NCI-H1092 (cell line): ENCODE results near the gene PLEKHN1.
"Not testable (repeated sequence)": the region's sequence is repeated elsewhere in the genome, so short reads cannot be mapped to it uniquely, and the experiment has no call there.

Experiments used
- DNase-seq: peaks from one replicate; lab custom pipeline; 2025; lab: John Stamatoyannopoulos, UW

PLEKHN1 gene

DNA sequence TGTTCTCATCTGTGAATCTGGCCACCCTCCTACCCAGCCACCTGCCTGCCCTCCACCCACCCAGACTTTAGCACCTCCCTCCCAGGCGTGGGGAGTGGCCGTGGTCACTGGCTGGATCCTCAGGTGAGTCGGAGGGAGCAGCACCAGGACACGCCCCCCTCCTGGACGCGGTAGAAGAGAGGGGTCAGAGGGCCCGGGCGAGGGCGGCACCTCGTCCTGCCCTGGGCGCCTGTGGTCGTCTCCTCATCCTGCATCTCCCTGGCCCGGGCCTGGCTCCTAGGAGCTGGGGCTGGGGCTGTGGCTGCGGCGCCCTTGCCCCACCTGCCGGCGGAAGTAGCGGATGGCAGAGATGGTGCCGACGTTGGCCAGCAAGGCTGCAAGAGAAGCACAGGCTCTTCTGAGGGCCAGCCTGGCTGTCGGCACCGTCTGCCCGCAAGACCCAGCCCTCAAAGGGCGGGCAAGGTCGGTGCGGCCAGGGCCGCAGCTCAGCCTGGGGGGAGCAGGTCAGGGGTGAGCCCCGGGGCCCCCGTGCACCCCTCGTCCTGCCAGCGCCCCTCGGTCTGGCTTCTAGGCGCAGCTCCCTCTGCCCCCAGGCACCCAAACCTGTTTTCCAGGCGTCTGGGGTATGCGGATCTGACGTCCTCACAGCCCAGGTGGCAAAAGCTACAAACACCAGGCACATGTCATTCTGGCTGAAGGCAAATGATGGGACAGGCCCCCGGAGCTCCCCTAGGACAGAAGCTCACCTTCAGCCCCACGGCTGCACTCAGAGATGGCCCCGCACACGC, 9.8 kb downstream of the PLEKHN1 start:
- DNase-seq = no peak

DNA sequence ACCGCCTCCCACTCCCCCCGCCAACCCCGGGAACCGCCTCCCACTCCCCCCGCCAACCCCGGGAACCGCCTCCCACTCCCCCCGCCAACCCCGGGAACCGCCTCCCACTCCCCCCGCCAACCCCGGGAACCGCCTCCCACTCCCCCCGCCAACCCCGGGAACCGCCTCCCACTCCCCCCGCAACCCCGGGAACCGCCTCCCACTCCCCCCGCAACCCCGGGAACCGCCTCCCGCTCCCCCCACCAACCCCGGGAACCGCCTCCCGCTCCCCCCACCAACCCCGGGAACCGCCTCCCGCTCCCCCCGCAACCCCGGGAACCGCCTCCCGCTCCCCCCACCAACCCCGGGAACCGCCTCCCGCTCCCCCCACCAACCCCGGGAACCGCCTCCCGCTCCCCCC, 10.5 kb downstream of the PLEKHN1 start:
- DNase-seq = not testable (repeated sequence)

DNA sequence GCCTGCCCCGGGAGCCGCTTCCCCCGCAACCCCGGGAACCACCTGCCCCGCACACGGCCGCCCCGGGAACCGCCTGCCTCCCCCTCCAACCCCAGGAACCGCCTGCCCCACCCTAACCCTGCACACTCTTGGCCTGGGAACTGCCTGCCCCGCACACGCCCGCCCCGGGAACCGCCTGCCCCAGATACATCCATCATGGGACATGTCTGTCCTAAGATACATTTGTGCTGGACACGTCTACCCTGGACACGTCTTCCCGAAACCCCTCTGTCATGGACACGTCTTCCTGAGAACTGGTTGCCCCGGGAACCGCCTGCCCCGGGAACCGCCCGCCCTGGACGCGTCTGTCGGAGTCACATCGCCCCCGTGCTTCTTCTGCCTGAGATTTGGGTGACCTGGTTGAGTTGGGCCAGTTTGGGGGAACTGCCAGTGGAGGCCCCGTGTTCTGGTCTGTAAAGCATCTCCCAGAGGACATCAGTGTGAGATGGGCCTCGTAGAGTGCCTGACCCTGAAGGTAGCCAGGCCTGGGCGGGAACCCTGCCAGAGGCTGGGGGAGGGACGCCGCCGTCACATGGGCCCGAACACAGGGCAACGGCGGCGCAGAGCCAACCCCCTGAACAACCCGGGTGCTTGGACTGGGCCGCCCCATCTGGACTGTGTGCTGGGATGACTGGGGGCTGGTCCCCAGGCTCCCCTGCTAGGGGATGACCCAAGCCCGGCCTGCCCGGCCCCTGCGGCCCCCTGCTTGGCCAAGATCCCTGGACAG, 12.0 kb downstream of the PLEKHN1 start:
- no peak for DNase-seq

DNA sequence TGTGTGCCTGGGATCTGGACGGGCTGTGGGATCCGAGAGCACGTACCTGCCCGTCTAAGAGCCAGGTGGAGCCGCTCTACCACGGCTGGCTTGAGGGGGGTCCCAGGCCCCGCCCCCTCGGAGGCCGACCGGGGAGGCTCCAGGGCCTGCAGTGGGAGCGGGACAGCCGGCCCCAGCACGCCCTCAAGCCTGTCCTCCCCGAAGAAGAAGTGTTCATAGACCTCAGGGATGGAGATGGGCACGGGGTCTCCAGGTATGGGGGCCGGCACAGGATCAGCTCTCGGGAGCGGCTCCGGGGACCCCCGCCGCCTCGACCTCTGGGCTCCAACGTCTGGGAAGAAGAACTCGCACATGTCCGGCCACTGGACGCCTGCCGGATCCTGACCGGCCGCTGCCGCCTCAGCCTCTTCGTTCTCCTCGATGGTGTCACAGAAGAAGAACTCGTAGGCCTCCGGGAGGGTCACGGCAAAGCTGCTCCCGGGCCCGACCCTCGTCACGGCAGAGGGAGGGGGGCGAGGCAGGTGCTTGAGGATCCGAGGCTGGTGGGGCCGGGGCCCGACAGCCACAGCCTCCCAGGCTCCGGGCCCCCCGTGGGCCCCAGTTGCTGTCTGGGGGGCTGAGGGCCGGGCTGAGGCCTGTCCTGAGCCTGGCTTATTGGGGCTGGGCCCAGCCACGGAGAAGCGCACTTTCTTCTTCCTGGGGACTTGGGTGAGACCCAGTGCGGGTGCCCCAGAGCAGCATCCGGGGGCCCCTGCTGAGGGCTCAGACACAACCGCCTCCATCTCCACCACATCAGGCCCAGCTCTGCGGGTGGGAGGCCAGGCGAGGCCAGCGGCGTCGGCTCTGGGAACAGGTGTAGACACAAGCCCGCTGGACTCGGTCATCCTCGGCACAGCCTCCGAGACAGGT, 12.8 kb downstream of the PLEKHN1 start:
- no peak for DNase-seq

DNA sequence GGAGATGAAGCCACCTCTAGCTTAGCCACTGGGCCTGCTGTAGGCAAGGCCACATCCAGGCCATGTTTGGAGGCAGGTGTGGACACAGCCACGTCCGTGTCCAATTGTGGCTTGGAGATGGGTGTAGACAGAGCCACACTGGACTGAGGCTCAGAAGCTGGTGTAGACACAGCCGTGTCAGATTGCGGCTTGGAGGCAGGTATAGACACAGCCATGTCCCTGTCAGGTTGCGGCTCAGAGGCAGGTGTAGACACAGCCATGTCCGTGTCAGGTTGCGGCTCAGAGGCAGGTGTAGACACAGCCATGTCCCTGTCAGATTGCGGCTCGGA, 13.4 kb downstream of the PLEKHN1 start:
- DNase-seq = no peak

DNA sequence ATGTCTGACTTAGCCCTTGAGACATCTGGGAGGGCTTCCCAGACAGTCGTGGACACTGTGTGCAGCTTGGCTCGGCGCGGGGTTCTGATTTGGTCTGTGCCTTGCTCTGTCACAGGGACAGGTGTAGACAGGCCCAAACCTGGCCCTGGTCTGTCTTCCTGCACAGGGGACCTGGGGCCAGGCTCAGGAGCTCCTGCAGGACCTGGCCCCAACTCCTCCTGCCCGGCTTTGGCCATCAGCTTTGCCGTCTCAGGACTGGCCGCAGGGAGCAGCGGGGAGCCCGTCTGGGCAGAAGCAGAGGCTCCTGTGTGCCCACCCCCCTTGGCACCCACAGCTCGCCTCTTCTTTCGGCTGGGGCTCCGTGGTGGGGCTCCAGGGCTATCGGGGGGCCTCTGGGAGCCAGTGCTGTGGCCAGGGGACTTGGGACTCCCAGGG, 13.9 kb downstream of the PLEKHN1 start:
- DNase-seq = no peak

DNA sequence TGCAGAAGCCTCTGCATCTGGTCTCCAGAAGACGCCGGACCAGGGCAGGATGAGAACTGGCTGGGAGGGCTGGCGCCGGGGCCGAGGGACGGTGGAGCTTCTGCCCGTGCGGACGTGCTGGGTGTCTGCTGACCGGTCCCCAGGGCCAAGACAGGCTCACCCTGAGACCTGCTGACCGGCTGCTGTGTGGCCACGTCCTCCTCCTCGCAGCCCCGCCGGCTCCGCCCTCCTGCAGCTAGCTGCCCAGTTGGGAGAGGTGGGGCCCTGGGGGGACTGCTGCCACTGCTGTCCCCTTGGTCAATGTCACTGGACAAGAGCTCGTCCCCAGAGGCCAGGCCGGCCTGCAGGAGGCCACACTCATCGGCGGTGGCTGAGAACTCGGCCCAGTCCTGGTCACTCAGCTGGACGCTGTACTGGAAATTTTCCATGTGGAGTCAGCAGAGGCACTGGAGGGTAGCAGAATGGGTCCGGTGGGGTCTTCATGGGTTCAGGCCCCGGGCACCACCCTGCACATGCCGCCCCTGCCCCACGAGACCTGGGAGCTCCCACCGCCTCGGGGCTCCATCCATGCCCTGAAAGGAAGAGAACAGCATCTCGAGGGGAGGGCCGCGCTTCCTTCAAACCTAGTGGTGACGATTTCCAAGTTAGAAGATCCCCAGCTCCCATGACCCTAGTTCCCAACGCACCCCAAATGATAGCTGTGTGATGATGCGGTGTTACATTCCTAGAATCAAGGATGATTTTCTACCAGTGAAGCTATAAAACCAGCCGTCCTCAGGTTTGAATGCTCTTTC, 14.5 kb downstream of the PLEKHN1 start:
- DNase-seq = no peak

DNA sequence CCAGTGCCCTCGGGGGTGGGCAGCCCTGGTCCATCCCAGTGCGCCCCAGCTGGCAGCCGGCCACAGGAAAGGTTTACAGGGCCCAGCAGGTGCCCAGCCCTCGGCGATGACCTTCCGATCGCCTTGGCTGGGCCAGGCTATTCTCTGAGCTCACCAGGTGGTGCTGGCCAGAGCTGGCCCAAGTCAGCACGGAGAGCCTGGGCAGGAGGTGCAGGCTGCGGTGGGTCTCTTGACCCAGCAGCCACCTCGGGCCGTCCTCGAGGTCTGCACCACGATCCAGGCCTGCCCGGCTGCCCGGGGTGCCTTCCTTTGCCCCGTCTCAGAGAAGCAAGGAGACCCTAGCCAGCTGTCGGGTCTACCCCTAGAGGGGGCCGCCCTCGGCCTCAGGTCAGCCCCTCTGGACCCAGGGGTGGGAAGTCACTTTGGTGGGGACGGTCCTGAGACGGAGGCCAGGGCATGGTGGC, 15.2 kb downstream of the PLEKHN1 start:
- DNase-seq = no peak

DNA sequence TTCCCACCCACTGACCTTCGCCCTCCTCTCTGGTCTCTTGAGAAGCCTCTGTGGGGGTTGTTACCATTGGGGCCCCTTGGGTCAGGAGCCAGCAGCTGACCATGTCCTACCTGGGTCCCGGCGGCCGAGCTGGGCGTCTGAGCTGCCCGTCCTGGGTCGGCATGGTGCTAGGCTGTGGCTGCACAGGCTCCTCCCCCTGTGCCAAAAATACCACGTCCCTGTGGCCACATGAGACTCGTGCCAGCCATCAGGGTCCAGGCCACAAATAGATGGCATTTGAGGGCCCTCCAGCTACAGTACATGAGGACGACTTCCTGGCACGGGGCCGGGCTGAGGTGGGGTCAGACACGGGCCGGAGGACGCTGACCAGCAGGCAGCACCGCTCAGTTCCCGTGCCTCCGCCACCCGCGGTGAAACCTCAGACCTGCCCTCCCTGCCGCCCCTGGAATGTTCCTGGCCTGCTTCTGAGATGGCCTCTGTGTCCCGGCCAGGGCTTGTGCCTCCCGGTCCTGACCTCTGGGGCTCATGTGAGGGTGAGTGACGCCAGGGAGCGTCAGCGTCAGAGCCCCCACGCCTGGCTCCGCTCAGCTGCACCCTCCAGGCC, 15.8 kb downstream of the PLEKHN1 start, which contains the start of gene PERM1:
PERM1 (minus strand) TSS at position 139 of the 604 bp plus-strand sequence. CDS start 1,064 bp downstream, outside the sequence.
- no peak for DNase-seq

DNA sequence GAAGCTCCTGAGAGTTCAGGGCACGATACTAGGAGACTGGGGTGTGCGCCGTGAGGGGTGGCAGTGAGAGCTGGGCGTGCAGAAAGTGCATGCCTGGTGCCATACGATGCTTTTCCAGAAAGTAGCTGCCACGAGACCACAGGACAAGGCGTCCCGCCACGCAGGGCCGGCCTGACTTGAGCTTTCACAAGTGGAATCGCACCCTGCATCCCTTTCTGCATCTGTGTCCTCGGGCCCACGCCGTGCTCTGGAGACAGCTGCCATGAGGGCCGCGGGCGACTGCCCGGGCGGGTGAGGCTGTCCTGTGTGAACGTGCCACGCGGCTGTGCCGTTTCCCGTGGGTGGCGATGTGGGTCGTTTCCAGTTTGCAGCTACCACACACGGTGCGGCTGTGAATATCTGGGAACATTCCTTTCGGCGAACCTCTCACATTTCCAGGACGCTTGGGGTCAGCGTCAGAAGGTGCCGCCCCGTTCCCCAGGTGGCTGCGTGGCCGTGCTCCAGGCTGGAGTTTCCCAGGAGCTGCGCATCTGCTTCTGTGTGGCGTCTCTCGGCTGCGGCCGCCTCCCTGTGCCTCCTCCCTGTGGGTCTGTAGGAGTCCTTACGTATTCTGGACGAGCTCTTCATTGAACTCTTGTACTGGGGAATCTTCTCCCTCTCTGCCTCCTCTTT, 16.6 kb downstream of the PLEKHN1 start:
- DNase-seq = no peak

DNA sequence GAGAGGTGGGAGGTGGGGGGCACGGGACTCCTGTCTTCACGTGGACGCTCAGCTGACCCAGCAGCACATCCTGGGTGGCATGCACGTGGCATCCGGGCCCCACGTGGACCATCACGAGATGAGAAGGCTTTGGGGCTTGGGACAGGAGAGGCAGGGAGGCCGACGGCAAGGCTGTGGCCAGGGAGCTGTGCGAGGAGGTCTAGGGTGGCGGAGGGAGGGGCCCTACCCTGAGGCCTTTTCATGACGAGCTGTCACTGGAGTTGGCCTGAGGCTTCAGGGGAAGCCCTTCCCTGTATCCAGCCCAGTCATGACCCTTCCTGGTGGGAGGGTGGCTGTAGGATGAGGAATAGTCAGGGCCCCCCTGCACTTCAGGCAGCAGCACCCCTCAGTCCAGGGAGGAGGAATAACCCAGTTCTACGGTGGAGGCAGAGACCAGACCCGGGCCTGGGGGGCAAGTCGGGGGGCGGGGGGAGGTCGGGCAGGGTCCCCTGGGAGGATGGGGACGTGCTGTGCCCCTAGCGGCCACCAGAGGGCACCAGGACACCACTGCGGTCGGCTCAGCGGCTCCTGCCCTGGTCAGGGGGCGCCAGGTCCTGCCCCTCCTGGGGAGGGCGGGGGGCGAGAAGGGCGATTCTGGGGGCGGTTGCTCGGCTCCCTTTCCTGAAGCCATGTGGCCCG, 17.7 kb downstream of the PLEKHN1 start:
- DNase-seq = no peak

DNA sequence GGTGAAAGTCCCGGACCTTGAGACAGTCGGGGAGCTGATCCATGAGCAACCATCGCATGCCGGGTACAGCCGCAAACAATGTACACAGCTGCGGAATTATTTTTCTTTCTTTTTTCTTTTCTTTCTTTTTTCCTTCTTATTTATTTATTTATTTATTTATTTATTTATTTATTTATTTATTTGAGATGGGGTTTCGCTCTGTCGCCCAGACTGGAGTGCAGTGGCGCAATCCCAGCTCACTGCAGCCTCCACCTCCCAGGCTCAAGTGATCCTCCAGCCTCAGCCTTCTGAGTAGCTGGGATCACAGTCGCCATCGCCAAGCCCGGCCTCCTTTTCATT, 18.2 kb downstream of the PLEKHN1 start:
- no peak for DNase-seq

DNA sequence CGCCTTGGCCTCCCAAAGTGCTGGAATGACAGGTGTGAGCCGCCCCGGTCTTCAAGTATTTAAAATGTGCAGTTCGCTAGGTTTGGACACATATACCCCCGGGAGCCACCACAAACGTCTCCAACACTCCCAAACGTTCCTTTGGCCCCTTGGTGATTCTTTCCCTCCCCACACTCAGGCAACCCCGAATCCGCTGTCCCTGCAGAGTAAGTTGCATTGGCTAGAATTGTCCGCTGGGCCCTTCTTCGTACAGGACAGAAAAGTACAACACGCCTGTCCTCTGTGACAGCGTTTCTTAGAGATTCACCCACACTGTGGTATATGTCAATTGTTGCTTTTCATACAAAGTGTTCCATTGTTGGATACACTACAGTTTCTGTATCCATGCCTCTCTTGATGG, 18.8 kb downstream of the PLEKHN1 start:
- DNase-seq = no peak

DNA sequence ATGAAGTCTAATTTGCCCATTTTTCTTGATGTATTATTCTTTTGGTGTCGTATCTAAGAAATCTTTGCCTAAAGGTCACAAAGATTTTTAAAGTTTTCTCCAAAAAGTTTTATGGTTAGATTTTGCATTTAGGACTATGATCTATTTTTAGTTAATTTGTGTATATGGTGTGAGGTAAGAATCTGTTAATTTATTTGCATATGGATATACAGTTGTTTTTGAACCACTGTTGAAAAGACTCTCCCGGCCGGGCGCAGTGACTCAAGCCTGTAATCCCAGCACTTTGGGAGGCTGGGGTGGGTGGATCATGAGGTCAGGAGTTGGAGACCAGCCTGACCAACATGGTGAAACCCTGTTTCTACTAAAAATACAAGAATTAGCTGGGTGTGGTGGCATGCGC, 21.8 kb downstream of the PLEKHN1 start:
- DNase-seq = not testable (repeated sequence)

DNA sequence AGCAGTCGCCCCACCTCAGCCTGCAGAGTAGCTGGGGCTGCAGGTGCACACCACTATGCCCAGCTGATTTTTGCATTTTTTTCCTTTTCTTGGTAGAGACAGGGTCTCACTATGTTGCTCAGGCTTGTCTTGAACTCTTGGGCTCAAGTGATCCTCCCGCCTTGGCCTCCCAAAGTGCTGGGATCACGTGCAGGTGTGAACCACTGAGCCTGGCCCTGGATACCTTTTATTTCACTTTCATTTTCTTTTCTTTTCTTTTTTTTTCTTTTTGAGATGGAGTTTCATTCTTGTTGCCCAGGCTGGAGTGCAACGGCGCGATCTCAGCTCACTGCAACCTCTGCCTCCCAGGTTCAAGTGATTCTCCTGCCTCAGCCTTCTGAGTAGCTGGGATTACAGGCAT, 25.0 kb downstream of the PLEKHN1 start:
- not testable (repeated sequence) for DNase-seq

DNA sequence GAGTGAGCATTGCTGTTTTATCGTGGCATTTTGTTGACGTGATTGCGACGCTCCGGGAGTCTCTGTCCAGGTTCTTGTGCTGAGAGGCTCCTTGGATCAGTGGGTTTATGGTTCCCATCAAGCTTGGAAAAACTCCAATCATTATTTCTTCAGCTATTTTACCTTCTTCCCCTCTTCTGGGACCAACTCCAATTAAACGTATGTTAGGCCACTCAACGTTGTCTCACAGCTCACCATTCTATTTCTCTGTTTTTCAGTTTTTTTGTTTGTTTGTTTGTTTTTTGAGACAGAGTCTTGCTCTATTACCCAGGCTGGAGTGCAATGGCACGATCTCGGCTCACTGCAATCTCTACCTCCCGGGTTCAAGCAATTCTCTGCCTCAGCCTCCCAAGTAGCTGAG, 25.6 kb downstream of the PLEKHN1 start:
- DNase-seq = no peak

DNA sequence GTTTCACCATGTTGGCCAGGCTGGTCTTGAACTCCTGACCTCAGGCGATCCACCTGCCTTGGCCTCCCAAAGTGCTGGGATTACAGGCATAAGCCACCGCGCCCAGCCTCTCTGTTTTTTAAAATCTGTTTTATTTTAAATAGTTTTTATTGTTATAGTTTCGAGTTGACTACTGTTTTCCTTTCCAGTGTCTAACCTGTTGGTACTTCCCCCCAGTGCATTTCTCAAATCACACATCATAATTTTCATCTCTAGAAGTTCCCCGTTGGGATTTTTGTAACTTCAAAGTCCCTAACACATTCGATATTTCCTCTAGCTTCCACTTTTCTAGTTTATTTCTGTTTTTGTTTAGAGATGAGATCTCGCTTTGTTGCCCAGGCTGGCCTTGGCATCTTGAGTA, 26.1 kb downstream of the PLEKHN1 start:
- DNase-seq = no peak

DNA sequence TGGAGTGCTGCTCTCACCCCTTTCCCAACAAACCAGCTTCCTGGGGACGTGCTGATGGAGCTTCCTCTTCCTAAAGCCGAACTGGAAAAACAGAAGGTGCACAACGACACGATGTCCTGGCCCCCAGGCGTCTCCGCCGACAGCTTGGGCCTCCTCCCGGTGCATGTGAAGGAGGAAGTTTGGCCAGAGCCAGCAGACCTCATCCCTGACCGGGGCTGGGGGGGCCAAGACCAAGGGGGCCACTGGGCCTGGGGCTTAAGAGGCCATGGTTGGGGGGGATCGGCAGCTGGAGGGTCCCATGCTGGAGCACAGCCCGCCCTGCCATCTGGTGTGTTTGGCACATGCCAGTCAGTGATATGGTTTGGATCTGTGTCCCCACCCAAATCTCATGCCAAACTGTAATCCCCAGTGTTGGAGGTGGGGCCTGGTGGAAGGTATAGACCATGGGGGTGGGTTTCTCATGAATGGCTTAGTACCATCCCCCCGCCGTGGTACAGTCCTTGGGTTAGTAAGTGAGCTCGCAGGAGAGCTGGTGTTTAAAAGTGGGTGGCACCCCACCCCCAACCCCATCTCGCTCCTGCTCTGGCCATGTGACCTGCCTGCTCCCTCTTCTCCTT, 27.2 kb downstream of the PLEKHN1 start:
- no peak for DNase-seq

DNA sequence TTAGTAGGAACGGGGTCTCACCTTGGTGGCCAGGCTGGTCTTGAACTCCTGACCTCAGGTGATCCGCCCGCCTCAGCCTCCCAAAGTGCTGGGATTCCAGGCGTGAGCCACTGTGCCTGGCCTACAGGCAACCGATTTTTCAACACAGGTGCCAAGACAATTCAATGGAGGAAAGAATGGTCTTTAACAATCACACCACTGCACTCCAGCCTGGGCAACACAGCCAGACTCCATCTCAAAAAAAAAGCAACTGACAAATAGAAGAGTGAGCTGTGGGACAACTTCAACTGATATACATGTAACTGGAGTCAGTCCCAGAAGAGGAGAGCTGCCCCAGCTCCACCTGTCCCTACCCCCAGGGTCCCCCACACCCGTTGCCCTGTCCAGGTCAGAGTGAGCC, 28.3 kb downstream of the PLEKHN1 start:
- DNase-seq = not testable (repeated sequence)
